Measurements from ENCODE around the gene TXNDC2. TPM values are rescaled to one million over a fixed set of nuclear protein-coding genes. Genes with fewer than 3 reads are reported as not detected.

Gene TXNDC2
- polyA plus RNA-seq, 4 donors, result 0.03 to 0.10 TPM; not detected in 2

- DNase-seq (no peak), FAIRE-seq (peak; percentile 5)
- peaks cover 0 to 2% (median 0%) of the 10 kb centered on the region in 3 donors for H3K36me3 ChIP-seq (ENCODE audit: control insufficient read depth in 3 of 3, insufficient read depth in 2 of 3, low read depth in 1 of 3, low read length in 3 of 3)
- peak overlapping the region in 1 of 3 donors; percentile 5 for H3K4me3 ChIP-seq (ENCODE audit: low read depth in 1 of 3, low read length in 3 of 3)
- H3K9me3 ChIP-seq (ENCODE audit: control insufficient read depth in 2 of 2, insufficient read depth in 1 of 2, low read depth in 1 of 2, low read length in 1 of 2), result no peaks in the 10 kb centered on the region
- 60 to 70% (median 66%) methylated on average over 4 of the region's 4 CpGs for WGBS, 3 donors
- H3K27me3 ChIP-seq (ENCODE audit: control insufficient read depth in 3 of 3, insufficient read depth in 3 of 3, low read length in 3 of 3), result no peaks in the 10 kb centered on the region
- no peak overlapping the region for H3K27ac ChIP-seq (ENCODE audit: low read depth in 1 of 3, low read length in 2 of 3)
- peaks cover 17 to 36% (median 25%) of the 10 kb centered on the region in 3 donors for H3K4me1 ChIP-seq (ENCODE audit: control insufficient read depth in 3 of 3, insufficient read depth in 2 of 3, low read depth in 1 of 3, low read length in 2 of 3)
Measured at GRCh38 chr18:9922592-9923311, 37.0 kb downstream of the TXNDC2 start.

DNA sequence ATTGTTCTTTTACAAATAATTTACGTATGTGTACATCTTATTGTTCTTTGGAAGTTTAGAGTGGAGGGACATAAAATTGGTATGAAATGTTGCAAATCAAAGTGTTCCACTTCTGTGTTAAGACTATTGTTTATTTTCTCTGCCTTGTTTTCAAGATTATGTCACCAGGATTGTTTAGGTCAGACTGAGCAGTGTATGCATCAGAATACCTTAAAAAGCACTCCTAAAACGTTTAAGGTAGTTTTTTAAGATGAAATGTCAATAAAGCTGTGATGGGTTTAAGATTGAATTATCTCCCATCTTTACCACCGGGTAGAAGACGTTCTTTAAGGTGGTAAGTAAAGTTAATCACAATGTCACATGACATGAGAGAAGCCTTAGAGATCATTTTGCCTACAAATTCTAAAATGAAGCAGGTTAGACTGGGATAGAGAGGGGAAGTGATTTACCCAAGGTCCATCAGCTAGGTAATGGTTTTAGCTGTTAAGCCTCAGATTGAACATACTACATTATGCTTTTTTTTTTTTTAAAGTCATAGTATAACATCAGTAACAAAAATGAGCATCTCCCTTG is 38.7 kb downstream of the TXNDC2 start:
- 40 to 41% (median 41%) methylated on average over 4 of the region's 4 CpGs for WGBS, 3 donors
- Histone ChIP-seq H3K9me3 (ENCODE audit: control insufficient read depth in 2 of 2, insufficient read depth in 1 of 2, low read depth in 1 of 2, low read length in 1 of 2) (no peaks in the 10 kb centered on the region), H3K4me3 (ENCODE audit: low read depth in 1 of 3, low read length in 3 of 3) (no peak overlapping the region), H3K4me1 (ENCODE audit: control insufficient read depth in 3 of 3, insufficient read depth in 2 of 3, low read depth in 1 of 3, low read length in 2 of 3) (peaks cover 13 to 27% (median 20%) of the 10 kb centered on the region in 3 donors), H3K27me3 (ENCODE audit: control insufficient read depth in 3 of 3, insufficient read depth in 3 of 3, low read length in 3 of 3) (no peaks in the 10 kb centered on the region), H3K27ac (ENCODE audit: low read depth in 1 of 3, low read length in 2 of 3) (no peak overlapping the region), H3K36me3 (ENCODE audit: control insufficient read depth in 3 of 3, insufficient read depth in 2 of 3, low read depth in 1 of 3, low read length in 3 of 3) (no peaks in the 10 kb centered on the region)
- FAIRE-seq (no peak), DNase-seq (no peak)

DNA sequence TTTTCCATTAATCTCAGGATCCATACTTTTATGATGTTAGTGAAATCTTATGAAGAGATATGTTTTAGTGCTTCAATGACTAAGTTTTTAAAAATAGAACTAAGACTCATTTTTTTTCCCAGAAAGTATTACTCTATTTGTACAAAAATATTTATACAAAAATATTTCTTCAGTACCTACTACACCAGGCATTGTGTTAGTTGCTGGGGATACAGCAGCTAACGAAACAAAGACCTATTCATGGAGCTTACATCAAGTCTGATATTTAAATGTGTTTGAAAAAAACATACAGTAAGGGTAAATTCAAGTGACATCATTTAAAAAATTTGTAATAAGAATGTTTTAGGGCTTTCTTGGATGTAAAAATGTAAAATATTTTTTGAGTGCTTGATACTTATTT is 39.6 kb downstream of the TXNDC2 start:
- no peak for DNase-seq
- Histone ChIP-seq H3K4me1 (ENCODE audit: control insufficient read depth in 3 of 3, insufficient read depth in 2 of 3, low read depth in 1 of 3, low read length in 2 of 3) (peaks cover 8 to 19% (median 11%) of the 10 kb centered on the region in 3 donors), H3K4me3 (ENCODE audit: low read depth in 1 of 3, low read length in 3 of 3) (no peak overlapping the region), H3K27ac (ENCODE audit: low read depth in 1 of 3, low read length in 2 of 3) (no peak overlapping the region), H3K9me3 (ENCODE audit: control insufficient read depth in 2 of 2, insufficient read depth in 1 of 2, low read depth in 1 of 2, low read length in 1 of 2) (no peaks in the 10 kb centered on the region), H3K36me3 (ENCODE audit: control insufficient read depth in 3 of 3, insufficient read depth in 2 of 3, low read depth in 1 of 3, low read length in 3 of 3) (no peaks in the 10 kb centered on the region), H3K27me3 (ENCODE audit: control insufficient read depth in 3 of 3, insufficient read depth in 3 of 3, low read length in 3 of 3) (no peaks in the 10 kb centered on the region)
- no peak for FAIRE-seq
- 79 to 88% (median 81%) methylated on average over 1 of the region's 1 CpG for WGBS, 3 donors

DNA sequence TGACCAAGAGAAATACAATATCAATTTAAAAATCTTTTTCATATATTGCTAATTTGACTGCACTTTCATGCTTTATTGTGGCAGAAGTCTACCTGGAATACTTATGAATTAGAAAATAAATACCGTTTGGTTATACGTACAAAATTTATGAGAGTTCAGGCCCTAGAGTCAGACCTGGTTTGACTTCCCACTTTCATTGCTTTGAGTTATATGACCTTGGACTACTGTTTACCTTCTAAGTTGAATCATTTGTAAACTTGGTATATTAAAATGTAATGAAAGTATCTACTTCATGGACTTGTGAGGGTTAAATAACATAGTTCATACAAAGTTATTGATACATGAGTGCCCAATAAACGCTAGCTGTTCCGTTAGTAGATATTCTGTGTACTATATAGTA is 40.0 kb downstream of the TXNDC2 start:
- Histone ChIP-seq H3K4me3 (ENCODE audit: low read depth in 1 of 3, low read length in 3 of 3) (no peak overlapping the region), H3K4me1 (ENCODE audit: control insufficient read depth in 3 of 3, insufficient read depth in 2 of 3, low read depth in 1 of 3, low read length in 2 of 3) (peaks cover 4 to 15% (median 8%) of the 10 kb centered on the region in 3 donors), H3K27ac (ENCODE audit: low read depth in 1 of 3, low read length in 2 of 3) (no peak overlapping the region), H3K36me3 (ENCODE audit: control insufficient read depth in 3 of 3, insufficient read depth in 2 of 3, low read depth in 1 of 3, low read length in 3 of 3) (no peaks in the 10 kb centered on the region), H3K9me3 (ENCODE audit: control insufficient read depth in 2 of 2, insufficient read depth in 1 of 2, low read depth in 1 of 2, low read length in 1 of 2) (no peaks in the 10 kb centered on the region), H3K27me3 (ENCODE audit: control insufficient read depth in 3 of 3, insufficient read depth in 3 of 3, low read length in 3 of 3) (no peaks in the 10 kb centered on the region)
- FAIRE-seq, result no peak
- WGBS, 3 donors, result 61 to 69% (median 68%) methylated on average over 4 of the region's 4 CpGs
- DNase-seq, result no peak

DNA sequence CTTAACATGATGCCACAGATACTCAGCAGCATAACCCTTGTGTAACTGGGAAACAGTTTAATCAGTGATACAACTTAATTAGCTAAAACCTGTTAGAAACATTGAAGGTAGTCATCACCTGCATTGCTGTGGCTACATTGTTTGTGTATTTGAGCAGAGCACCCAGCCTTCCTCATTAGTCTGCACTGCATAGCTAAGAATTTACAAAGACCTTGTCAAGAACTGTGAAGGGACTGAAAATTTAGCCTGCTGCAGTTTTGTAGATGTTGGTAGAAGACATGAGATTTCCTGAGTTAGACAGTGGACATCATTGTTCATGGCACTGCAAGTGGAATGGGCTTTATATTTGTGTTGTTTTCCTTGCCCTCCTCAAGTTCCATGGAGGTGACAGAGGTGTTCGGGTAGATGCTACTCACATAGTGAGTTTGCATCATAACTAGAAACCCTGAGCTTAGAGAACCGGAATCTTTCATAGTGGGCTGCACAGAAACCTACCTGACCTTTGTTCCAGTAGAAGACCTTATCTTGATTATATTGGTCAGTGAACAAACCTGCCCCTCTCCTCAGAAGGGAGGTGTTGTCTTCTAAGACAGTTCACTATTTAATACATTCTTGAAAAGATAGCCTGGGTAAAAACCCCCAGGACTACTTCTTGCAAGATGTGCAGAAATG is 40.6 kb downstream of the TXNDC2 start:
- H3K9me3 ChIP-seq (ENCODE audit: control insufficient read depth in 2 of 2, insufficient read depth in 1 of 2, low read depth in 1 of 2, low read length in 1 of 2), result no peaks in the 10 kb centered on the region
- H3K27ac ChIP-seq (ENCODE audit: low read depth in 1 of 3, low read length in 2 of 3), result no peak overlapping the region
- peaks cover 4 to 15% (median 8%) of the 10 kb centered on the region in 3 donors for H3K4me1 ChIP-seq (ENCODE audit: control insufficient read depth in 3 of 3, insufficient read depth in 2 of 3, low read depth in 1 of 3, low read length in 2 of 3)
- H3K4me3 ChIP-seq (ENCODE audit: low read depth in 1 of 3, low read length in 3 of 3), result no peak overlapping the region
- no peaks in the 10 kb centered on the region for H3K27me3 ChIP-seq (ENCODE audit: control insufficient read depth in 3 of 3, insufficient read depth in 3 of 3, low read length in 3 of 3)
- no peak for FAIRE-seq
- no peaks in the 10 kb centered on the region for H3K36me3 ChIP-seq (ENCODE audit: control insufficient read depth in 3 of 3, insufficient read depth in 2 of 3, low read depth in 1 of 3, low read length in 3 of 3)
- DNase-seq, result peak in 1 of 2 donors; percentile 6
- 38 to 66% (median 57%) methylated on average over 2 of the region's 2 CpGs for WGBS, 3 donors

- Histone ChIP-seq H3K27me3 (ENCODE audit: control insufficient read depth in 3 of 3, insufficient read depth in 3 of 3, low read length in 3 of 3) (no peaks in the 10 kb centered on the region), H3K27ac (ENCODE audit: low read depth in 1 of 3, low read length in 2 of 3) (no peak overlapping the region), H3K36me3 (ENCODE audit: control insufficient read depth in 3 of 3, insufficient read depth in 2 of 3, low read depth in 1 of 3, low read length in 3 of 3) (no peaks in the 10 kb centered on the region), H3K4me3 (ENCODE audit: low read depth in 1 of 3, low read length in 3 of 3) (no peak overlapping the region), H3K4me1 (ENCODE audit: control insufficient read depth in 3 of 3, insufficient read depth in 2 of 3, low read depth in 1 of 3, low read length in 2 of 3) (peaks cover 3 to 15% (median 11%) of the 10 kb centered on the region in 3 donors), H3K9me3 (ENCODE audit: control insufficient read depth in 2 of 2, insufficient read depth in 1 of 2, low read depth in 1 of 2, low read length in 1 of 2) (no peaks in the 10 kb centered on the region)
- FAIRE-seq (no peak), DNase-seq (no peak)
- WGBS, 3 donors, result 45 to 69% (median 62%) methylated on average over 1 of the region's 1 CpG
Measured at GRCh38 chr18:9926977-9927376, 41.2 kb downstream of the TXNDC2 start.

- FAIRE-seq (no peak), DNase-seq (no peak)
- Histone ChIP-seq H3K9me3 (ENCODE audit: control insufficient read depth in 2 of 2, insufficient read depth in 1 of 2, low read depth in 1 of 2, low read length in 1 of 2) (no peaks in the 10 kb centered on the region), H3K27ac (ENCODE audit: low read depth in 1 of 3, low read length in 2 of 3) (no peak overlapping the region), H3K36me3 (ENCODE audit: control insufficient read depth in 3 of 3, insufficient read depth in 2 of 3, low read depth in 1 of 3, low read length in 3 of 3) (peaks cover 0 to under 1% (median 0%) of the 10 kb centered on the region in 3 donors), H3K4me1 (ENCODE audit: control insufficient read depth in 3 of 3, insufficient read depth in 2 of 3, low read depth in 1 of 3, low read length in 2 of 3) (peaks cover 3 to 16% (median 13%) of the 10 kb centered on the region in 3 donors), H3K4me3 (ENCODE audit: low read depth in 1 of 3, low read length in 3 of 3) (no peak overlapping the region), H3K27me3 (ENCODE audit: control insufficient read depth in 3 of 3, insufficient read depth in 3 of 3, low read length in 3 of 3) (no peaks in the 10 kb centered on the region)
- 72 to 88% (median 73%) methylated on average over 2 of the region's 2 CpGs for WGBS, 3 donors
Measured at GRCh38 chr18:9927392-9928063, 41.8 kb downstream of the TXNDC2 start.

DNA sequence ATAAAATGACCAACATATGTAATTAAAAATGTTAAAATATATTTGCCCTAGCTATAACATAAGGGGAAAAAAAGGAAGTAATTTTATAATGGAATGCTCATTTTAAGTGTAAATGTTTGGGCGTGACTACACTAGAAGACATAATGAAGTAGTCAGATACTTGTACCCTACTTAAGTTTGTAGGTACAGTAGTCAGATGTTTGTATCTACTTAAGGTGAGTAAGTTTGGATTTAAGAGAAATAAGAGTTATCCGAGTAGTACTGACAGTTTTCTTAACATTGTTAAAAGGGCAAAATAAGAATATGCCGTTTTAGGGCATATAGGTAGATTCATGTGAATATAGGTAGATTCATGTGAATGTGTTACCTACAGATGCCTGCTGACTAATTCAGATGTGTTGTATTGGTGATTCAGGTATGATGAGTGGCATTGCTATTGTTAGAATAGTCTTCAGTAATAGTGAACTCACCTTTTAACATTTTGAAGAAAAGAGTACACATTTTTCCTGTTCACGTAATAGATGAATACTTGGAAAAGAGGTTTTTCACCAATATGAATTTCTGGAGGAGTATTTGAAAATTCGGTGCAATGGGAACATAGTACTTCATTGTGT is 43.0 kb downstream of the TXNDC2 start:
- H3K27ac ChIP-seq (ENCODE audit: low read depth in 1 of 3, low read length in 2 of 3), result no peak overlapping the region
- no peaks in the 10 kb centered on the region for H3K27me3 ChIP-seq (ENCODE audit: control insufficient read depth in 3 of 3, insufficient read depth in 3 of 3, low read length in 3 of 3)
- peaks cover 0 to 8% (median 3%) of the 10 kb centered on the region in 3 donors for H3K36me3 ChIP-seq (ENCODE audit: control insufficient read depth in 3 of 3, insufficient read depth in 2 of 3, low read depth in 1 of 3, low read length in 3 of 3)
- DNase-seq (no peak), FAIRE-seq (no peak)
- 88 to 92% (median 88%) methylated on average over 5 of the region's 5 CpGs for WGBS, 3 donors
- no peaks in the 10 kb centered on the region for H3K9me3 ChIP-seq (ENCODE audit: control insufficient read depth in 2 of 2, insufficient read depth in 1 of 2, low read depth in 1 of 2, low read length in 1 of 2)
- no peak overlapping the region for H3K4me3 ChIP-seq (ENCODE audit: low read depth in 1 of 3, low read length in 3 of 3)
- peaks cover 3 to 18% (median 11%) of the 10 kb centered on the region in 3 donors for H3K4me1 ChIP-seq (ENCODE audit: control insufficient read depth in 3 of 3, insufficient read depth in 2 of 3, low read depth in 1 of 3, low read length in 2 of 3)
